ENCODE measurements around the gene ADCYAP1R1. TPM values are rescaled to one million over a fixed set of nuclear protein-coding genes. Genes with fewer than 3 reads are reported as not detected.

Gene ADCYAP1R1
- total RNA-seq, 3 donors from 2014 or later (not counting 1 experiment from before 2014, with no cell fraction given) = not detected

- ATAC-seq (no peak), DNase-seq (no peak)
- Mint-ChIP-seq H3K27me3 (ENCODE audit: low read depth in 2 of 2) (peaks cover 0 to 2% of the 10 kb centered on the region in 2 donors), H3K36me3 (no peaks in the 10 kb centered on the region), H3K4me3 (no peak overlapping the region), H3K9me3 (no peaks in the 10 kb centered on the region), H3K4me1 (no peaks in the 10 kb centered on the region), H3K27ac (no peak overlapping the region)
- Histone ChIP-seq H3K36me3 (ENCODE audit: control insufficient read depth, insufficient read depth, low read length) (no peaks in the 10 kb centered on the region), H3K4me1 (ENCODE audit: control insufficient read depth, insufficient read depth, low read length) (no peaks in the 10 kb centered on the region), H3K9me3 (ENCODE audit: control insufficient read depth, insufficient read depth, low read length) (no peaks in the 10 kb centered on the region), H3K27ac (ENCODE audit: low read length) (no peak overlapping the region), H3K4me3 (ENCODE audit: low read length) (no peak overlapping the region), H3K27me3 (ENCODE audit: control insufficient read depth, insufficient read depth, low read length) (no peaks in the 10 kb centered on the region)
- WGBS (ENCODE audit: insufficient coverage) = 93% methylated on average over 14 of the region's 14 CpGs
- intact Hi-C loops (cut with micrococcal nuclease) = no loop called here
- no peak for TF ChIP-seq CTCF (IDR thresholded peaks at IDR 0.05)
Observed at GRCh38 chr7:31074403-31075085, 22.4 kb downstream of the ADCYAP1R1 start.

GRCh38 chr7:31075086-31075405 is 22.9 kb downstream of the ADCYAP1R1 start:
- TF ChIP-seq CTCF (IDR thresholded peaks at IDR 0.05) = no peak
- Mint-ChIP-seq H3K4me3 (no peak overlapping the region), H3K9me3 (no peaks in the 10 kb centered on the region), H3K4me1 (no peaks in the 10 kb centered on the region), H3K27ac (no peak overlapping the region), H3K36me3 (no peaks in the 10 kb centered on the region), H3K27me3 (ENCODE audit: low read depth in 2 of 2) (peaks cover 0 to 4% of the 10 kb centered on the region in 2 donors)
- Histone ChIP-seq H3K27me3 (ENCODE audit: control insufficient read depth, insufficient read depth, low read length) (no peaks in the 10 kb centered on the region), H3K4me1 (ENCODE audit: control insufficient read depth, insufficient read depth, low read length) (no peaks in the 10 kb centered on the region), H3K4me3 (ENCODE audit: low read length) (no peak overlapping the region), H3K9me3 (ENCODE audit: control insufficient read depth, insufficient read depth, low read length) (no peaks in the 10 kb centered on the region), H3K27ac (ENCODE audit: low read length) (no peak overlapping the region), H3K36me3 (ENCODE audit: control insufficient read depth, insufficient read depth, low read length) (no peaks in the 10 kb centered on the region)
- intact Hi-C loops (cut with micrococcal nuclease) = no loop called here
- 92% methylated on average over 5 of the region's 5 CpGs for WGBS (ENCODE audit: insufficient coverage)
- ATAC-seq (no peak), DNase-seq (no peak)

- Mint-ChIP-seq H3K4me3 (no peak overlapping the region), H3K9me3 (no peaks in the 10 kb centered on the region), H3K27ac (no peak overlapping the region), H3K36me3 (no peaks in the 10 kb centered on the region), H3K4me1 (no peaks in the 10 kb centered on the region), H3K27me3 (ENCODE audit: low read depth in 2 of 2) (peaks cover 6 to 8% of the 10 kb centered on the region in 2 donors)
- intact Hi-C loops (cut with micrococcal nuclease) = no loop called here
- H3K36me3 ChIP-seq (ENCODE audit: control insufficient read depth, insufficient read depth, low read length) = no peaks in the 10 kb centered on the region
- no peak overlapping the region for H3K4me3 ChIP-seq (ENCODE audit: low read length)
- no peaks in the 10 kb centered on the region for H3K9me3 ChIP-seq (ENCODE audit: control insufficient read depth, insufficient read depth, low read length)
- TF ChIP-seq CTCF (IDR thresholded peaks at IDR 0.05) = no peak
- ATAC-seq (no peak), DNase-seq (no peak)
- WGBS (ENCODE audit: insufficient coverage) = 81% methylated on average over 8 of the region's 8 CpGs
- H3K27me3 ChIP-seq (ENCODE audit: control insufficient read depth, insufficient read depth, low read length) = no peaks in the 10 kb centered on the region
- no peaks in the 10 kb centered on the region for H3K4me1 ChIP-seq (ENCODE audit: control insufficient read depth, insufficient read depth, low read length)
- no peak overlapping the region for H3K27ac ChIP-seq (ENCODE audit: low read length)
Observed at GRCh38 chr7:31076051-31076450, 23.9 kb downstream of the ADCYAP1R1 start.

All from natural killer cell (primary cell).